Measurements from ENCODE around the gene AFF1.
A peak's percentile ranks its signal among the peaks of the same experiment; 100 is the strongest.
"Not testable (repeated sequence)": the region's sequence is repeated elsewhere in the genome, so short reads cannot be mapped to it uniquely, and the experiment has no call there.

The AFF1 gene

GRCh38 chr4:87141428-87141827 is 206.6 kb downstream of the AFF1 start:
- FAIRE-seq (peak; percentile 57), DNase-seq (ENCODE audit: insufficient read length, low spot score) (no peak)

GRCh38 chr4:87144356-87144755 is 209.5 kb downstream of the AFF1 start:
- FAIRE-seq (no peak), DNase-seq (ENCODE audit: insufficient read length, low spot score) (no peak)
- TF ChIP-seq SPI1 (IDR thresholded peaks at IDR 0.05; ENCODE audit: low read depth, low read length) (no peak), POU2F2 (IDR thresholded peaks at IDR 0.05; ENCODE audit: low read depth, low read length) (no peak), POLR2AphosphoS5 (IDR thresholded peaks at IDR 0.05; ENCODE audit: low read depth, low read length) (no peak), PAX5 (IDR thresholded peaks at IDR 0.05; ENCODE audit: insufficient read depth, low read length, severe bottlenecking) (no peak), TAF1 (IDR thresholded peaks at IDR 0.05; ENCODE audit: low read depth, low read length) (no peak), POLR2A (IDR thresholded peaks at IDR 0.05; ENCODE audit: low read depth, low read length) (no peak)

More at GRCh38 chr4:87141428-87141827, 206.6 kb downstream of the AFF1 start:
- TF ChIP-seq POU2F2 (IDR thresholded peaks at IDR 0.05; ENCODE audit: low read depth, low read length) (no peak), TAF1 (IDR thresholded peaks at IDR 0.05; ENCODE audit: low read depth, low read length) (no peak), SPI1 (IDR thresholded peaks at IDR 0.05; ENCODE audit: low read depth, low read length) (no peak), POLR2AphosphoS5 (IDR thresholded peaks at IDR 0.05; ENCODE audit: low read depth, low read length) (no peak), POLR2A (IDR thresholded peaks at IDR 0.05; ENCODE audit: low read depth, low read length) (no peak), PAX5 (IDR thresholded peaks at IDR 0.05; ENCODE audit: insufficient read depth, low read length, severe bottlenecking) (no peak)

- not testable (repeated sequence) for DNase-seq (ENCODE audit: insufficient read length, low spot score)
These were observed 211.1 kb downstream of the AFF1 start for GRCh38 chr4:87145934-87146333.

GRCh38 chr4:87147116-87147515 is 212.3 kb downstream of the AFF1 start:
- peak; percentile 72 for FAIRE-seq
- no peak for DNase-seq (ENCODE audit: insufficient read length, low spot score)
- TF ChIP-seq SPI1 (IDR thresholded peaks at IDR 0.05; ENCODE audit: low read depth, low read length) (no peak), POLR2A (IDR thresholded peaks at IDR 0.05; ENCODE audit: low read depth, low read length) (0 out of 2 replicates have a peak, but pooled peaks have one; percentile 22), TAF1 (IDR thresholded peaks at IDR 0.05; ENCODE audit: low read depth, low read length) (no peak), POU2F2 (IDR thresholded peaks at IDR 0.05; ENCODE audit: low read depth, low read length) (no peak)

More at GRCh38 chr4:87145934-87146333, 211.1 kb downstream of the AFF1 start:
- FAIRE-seq = not testable (repeated sequence)

- DNase-seq (ENCODE audit: insufficient read length, low spot score) = no peak
- FAIRE-seq = peak; percentile 93
- 0 out of 2 replicates have a peak, but pooled peaks have one; percentile 8 for TF ChIP-seq POLR2A (IDR thresholded peaks at IDR 0.05; ENCODE audit: low read depth, low read length)
- no peak for TF ChIP-seq POLR2AphosphoS5 (IDR thresholded peaks at IDR 0.05; ENCODE audit: low read depth, low read length)
These were observed 215.9 kb downstream of the AFF1 start for GRCh38 chr4:87150498-87151261.

GRCh38 chr4:87151730-87152129 is 216.9 kb downstream of the AFF1 start:
- TF ChIP-seq POLR2AphosphoS5 (IDR thresholded peaks at IDR 0.05; ENCODE audit: low read depth, low read length) (no peak), PAX5 (IDR thresholded peaks at IDR 0.05; ENCODE audit: insufficient read depth, low read length, severe bottlenecking) (no peak), POU2F2 (IDR thresholded peaks at IDR 0.05; ENCODE audit: low read depth, low read length) (no peak), POLR2A (IDR thresholded peaks at IDR 0.05; ENCODE audit: low read depth, low read length) (no peak), TAF1 (IDR thresholded peaks at IDR 0.05; ENCODE audit: low read depth, low read length) (no peak), SPI1 (IDR thresholded peaks at IDR 0.05; ENCODE audit: low read depth, low read length) (no peak)
- FAIRE-seq = no peak
- no peak for DNase-seq (ENCODE audit: insufficient read length, low spot score)

GRCh38 chr4:87152310-87153041 is 217.7 kb downstream of the AFF1 start:
- no peak for DNase-seq (ENCODE audit: insufficient read length, low spot score)
- TF ChIP-seq POLR2AphosphoS5 (IDR thresholded peaks at IDR 0.05; ENCODE audit: low read depth, low read length) = peak; percentile 29; the same call in 1 of the 2 replicates
- no peak; the same call in 1 of the 2 replicates for TF ChIP-seq POLR2A (IDR thresholded peaks at IDR 0.05; ENCODE audit: low read depth, low read length)
- FAIRE-seq = no peak

- FAIRE-seq (no peak), DNase-seq (ENCODE audit: insufficient read length, low spot score) (no peak)
- TF ChIP-seq TAF1 (IDR thresholded peaks at IDR 0.05; ENCODE audit: low read depth, low read length) (no peak), POU2F2 (IDR thresholded peaks at IDR 0.05; ENCODE audit: low read depth, low read length) (no peak), PAX5 (IDR thresholded peaks at IDR 0.05; ENCODE audit: insufficient read depth, low read length, severe bottlenecking) (no peak), POLR2A (IDR thresholded peaks at IDR 0.05; ENCODE audit: low read depth, low read length) (no peak), POLR2AphosphoS5 (IDR thresholded peaks at IDR 0.05; ENCODE audit: low read depth, low read length) (no peak), SPI1 (IDR thresholded peaks at IDR 0.05; ENCODE audit: low read depth, low read length) (no peak)
These were observed 218.5 kb downstream of the AFF1 start for GRCh38 chr4:87153078-87153870.

GRCh38 chr4:87165892-87166291 is 231.1 kb downstream of the AFF1 start:
- TF ChIP-seq TAF1 (IDR thresholded peaks at IDR 0.05; ENCODE audit: low read depth, low read length) (no peak), POU2F2 (IDR thresholded peaks at IDR 0.05; ENCODE audit: low read depth, low read length) (no peak), SPI1 (IDR thresholded peaks at IDR 0.05; ENCODE audit: low read depth, low read length) (no peak), POLR2A (IDR thresholded peaks at IDR 0.05; ENCODE audit: low read depth, low read length) (no peak), POLR2AphosphoS5 (IDR thresholded peaks at IDR 0.05; ENCODE audit: low read depth, low read length) (no peak), PAX5 (IDR thresholded peaks at IDR 0.05; ENCODE audit: insufficient read depth, low read length, severe bottlenecking) (no peak)
- FAIRE-seq = peak; percentile 43
- no peak for DNase-seq (ENCODE audit: insufficient read length, low spot score)
